LNCaP clone FGC (cell line): Measurements from ENCODE around the gene KIF6.

Experiments
- DNase-seq: peaks from one replicate; pipeline ENCODE4 v3.0.0-alpha.2; 2011; ENCODE audit warnings: low read depth
- H3K4me3 ChIP-seq: 2 replicates; pipeline ENCODE4 v1.5.1; 2011; ENCODE audit warnings: mild to moderate bottlenecking, low read depth, low read length, control low read depth
- TF ChIP-seq, protein P1 (sequence below): IDR thresholded peaks from 2 replicates; pipeline ENCODE4 v1.5.1; 2012; ENCODE audit warnings: mild to moderate bottlenecking; ENCODE audit not compliant: control insufficient read depth, insufficient read depth; ENCODE audit errors: extremely low read depth

KIF6 gene

DNA sequence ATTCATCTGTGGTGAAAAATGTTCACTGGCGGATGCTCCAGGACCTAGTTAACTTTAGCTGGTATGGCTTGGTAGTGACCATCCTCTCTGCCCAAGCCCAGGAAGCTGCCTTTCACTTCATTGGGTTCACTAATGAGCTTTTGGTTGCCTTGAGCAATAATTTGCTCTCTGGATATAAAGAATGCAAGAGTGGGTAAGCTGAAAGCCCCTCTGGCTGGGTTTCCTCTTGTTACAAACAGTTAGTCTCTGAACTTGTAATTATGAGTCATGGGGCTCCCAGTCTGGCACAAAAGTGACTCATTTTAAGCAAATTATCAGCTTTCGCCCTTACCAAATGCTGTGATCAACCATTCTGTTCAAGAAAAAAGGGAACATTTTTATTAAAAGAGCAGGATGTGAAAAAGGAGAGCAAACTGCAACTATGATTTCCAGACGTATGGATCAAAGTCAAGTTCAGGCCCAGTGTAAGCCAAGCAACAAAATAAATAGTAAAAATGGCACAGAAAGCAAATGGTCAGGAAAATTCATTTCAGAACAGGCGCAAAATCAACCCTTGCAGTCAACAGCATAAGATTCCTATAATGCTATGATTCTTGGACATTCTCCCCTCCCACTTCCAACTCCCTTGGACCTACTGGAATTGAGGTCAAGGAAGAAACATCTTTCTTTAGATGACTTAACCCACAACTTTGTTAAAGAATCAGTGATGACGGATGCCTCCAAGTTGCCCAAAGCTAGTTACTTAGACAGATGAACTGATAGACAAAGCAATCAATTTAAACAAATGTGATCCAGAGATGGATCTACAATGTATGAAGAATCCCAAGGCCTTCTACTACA is 272.7 kb downstream of the KIF6 start:
- H3K4me3 ChIP-seq: no peak overlapping the region
- TF ChIP-seq, protein P1, sequence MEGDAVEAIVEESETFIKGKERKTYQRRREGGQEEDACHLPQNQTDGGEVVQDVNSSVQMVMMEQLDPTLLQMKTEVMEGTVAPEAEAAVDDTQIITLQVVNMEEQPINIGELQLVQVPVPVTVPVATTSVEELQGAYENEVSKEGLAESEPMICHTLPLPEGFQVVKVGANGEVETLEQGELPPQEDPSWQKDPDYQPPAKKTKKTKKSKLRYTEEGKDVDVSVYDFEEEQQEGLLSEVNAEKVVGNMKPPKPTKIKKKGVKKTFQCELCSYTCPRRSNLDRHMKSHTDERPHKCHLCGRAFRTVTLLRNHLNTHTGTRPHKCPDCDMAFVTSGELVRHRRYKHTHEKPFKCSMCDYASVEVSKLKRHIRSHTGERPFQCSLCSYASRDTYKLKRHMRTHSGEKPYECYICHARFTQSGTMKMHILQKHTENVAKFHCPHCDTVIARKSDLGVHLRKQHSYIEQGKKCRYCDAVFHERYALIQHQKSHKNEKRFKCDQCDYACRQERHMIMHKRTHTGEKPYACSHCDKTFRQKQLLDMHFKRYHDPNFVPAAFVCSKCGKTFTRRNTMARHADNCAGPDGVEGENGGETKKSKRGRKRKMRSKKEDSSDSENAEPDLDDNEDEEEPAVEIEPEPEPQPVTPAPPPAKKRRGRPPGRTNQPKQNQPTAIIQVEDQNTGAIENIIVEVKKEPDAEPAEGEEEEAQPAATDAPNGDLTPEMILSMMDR: no peak
- DNase-seq: no peak

DNA sequence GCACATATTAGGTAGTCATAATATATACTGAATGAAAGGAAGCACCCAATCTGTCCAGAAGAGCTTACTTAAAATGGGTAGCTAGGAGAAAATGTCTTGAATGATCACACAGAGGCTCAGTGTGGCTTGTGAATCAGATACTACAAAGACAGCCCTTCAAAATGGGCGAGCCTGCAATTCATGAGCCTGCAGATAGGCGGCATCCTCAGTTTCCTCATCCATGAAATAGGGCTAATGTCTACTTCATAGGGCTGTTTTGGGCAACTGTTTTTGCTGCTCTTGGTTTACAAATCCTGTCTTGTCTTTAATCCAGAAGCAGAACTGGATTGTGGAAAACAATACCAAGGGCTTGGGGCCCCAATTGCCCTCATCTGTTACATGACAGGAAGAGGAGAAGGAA is 273.4 kb downstream of the KIF6 start:
- TF ChIP-seq, protein P1: peak; percentile 44
- DNase-seq: no peak
- no peak overlapping the region for H3K4me3 ChIP-seq

DNA sequence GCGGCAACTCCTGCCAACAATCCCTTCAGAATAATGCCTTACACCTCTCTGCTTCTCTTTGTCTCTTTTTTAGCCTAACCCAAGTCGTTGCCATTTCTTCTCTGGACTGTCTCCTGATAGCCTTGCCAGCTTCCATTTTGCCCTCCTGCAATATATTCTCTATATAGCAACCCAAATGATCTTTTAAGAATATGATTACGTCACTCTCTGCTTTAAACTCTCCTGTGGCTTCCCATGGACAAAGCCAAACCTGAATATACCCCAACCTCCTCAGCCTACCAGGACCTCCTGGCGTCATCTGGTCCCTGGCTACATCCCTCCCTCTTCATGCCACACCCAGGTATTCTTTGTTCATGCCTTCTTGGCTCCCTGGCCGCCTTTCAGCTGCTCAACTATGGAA is 276.2 kb downstream of the KIF6 start:
- TF ChIP-seq, protein P1: no peak
- DNase-seq: no peak
- H3K4me3 ChIP-seq: no peak overlapping the region

DNA sequence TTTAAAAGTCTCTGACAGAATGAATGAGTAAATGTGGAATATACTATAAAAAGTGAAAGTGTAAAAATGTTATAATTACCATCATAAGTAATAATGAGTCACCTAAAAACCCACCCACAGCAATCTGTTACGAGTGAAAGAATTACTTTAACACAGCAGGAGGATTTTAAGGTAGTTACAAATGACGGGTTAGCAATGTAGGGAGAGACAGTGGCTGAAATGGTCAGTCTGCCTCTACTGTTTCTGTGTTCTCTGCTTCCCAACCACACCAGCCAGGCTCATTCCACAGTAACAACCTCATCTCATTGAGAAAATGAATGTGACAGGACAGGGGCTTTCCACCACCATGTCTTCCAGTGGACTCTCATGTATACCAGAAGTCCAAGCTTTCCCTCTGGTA is 278.3 kb downstream of the KIF6 start:
- TF ChIP-seq, protein P1: no peak
- DNase-seq: no peak

DNA sequence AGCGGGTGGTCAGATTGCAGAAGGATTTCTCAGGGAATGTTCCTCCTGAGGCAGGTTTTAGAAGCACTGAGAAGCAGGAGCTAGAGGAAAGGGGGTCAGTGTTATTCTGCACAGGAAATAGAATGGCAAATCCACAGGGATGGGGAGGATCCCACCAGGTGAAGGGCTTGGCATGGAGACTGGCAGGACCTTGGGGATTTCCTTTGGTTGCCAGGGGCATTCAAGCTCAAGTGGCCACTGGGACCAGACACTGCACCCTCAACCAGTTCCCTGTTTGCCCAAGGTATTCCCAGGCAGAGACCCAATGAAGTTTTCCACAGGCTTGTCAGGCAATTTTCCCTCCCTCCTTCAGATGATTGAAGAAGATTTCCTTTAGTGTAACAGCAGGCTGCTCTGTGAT is 279.5 kb downstream of the KIF6 start:
- H3K4me3 ChIP-seq: no peak overlapping the region
- TF ChIP-seq, protein P1: no peak
- no peak for DNase-seq

More for the DNA sequence above, 278.3 kb downstream of the KIF6 start:
- H3K4me3 ChIP-seq: no peak overlapping the region

DNA sequence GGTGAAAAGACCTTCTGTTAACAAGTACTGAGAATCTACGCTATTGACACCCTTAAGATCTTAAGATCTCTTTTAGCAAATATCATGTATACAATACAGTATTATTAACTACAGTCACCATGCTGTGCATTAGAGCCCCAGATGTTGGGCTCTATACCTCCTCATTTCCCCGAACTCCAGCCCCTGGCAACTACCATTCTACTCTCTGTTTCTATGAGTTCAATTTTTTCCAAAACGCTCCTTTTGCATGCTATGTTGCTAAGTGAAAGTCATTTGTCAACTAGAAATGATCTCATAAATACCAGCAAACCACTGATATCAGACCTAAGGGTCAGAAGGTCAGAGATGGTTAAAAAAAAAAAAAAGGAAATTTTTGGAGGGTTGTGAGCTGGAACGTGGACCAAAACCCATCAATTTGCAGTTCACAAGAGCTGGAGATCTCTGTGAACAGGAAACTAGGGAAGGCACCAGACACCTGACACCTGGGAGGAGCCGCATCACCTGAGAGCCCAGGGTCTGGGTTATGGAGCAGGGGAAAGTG is 280.7 kb downstream of the KIF6 start:
- no peak for DNase-seq
- H3K4me3 ChIP-seq: no peak overlapping the region
- TF ChIP-seq, protein P1: no peak
